Muscle of arm (tissue), 12 donors: ENCODE data around the gene G6PC2. TPM values are rescaled to one million over a fixed set of nuclear protein-coding genes. Genes with fewer than 3 reads are reported as not detected.

Experiments used
- DNase-seq: peaks from one replicate; pipeline ENCODE4 v3.0.0-alpha.2; 2013
- polyA plus RNA-seq, 12 donors: library from polyadenylated mRNA; unstranded; fragments of 120-200 nt; gene quantifications; one replicate each; pipeline ENCODE4 v1.2.1, GENCODE V29; 2013; ENCODE audit not compliant: insufficient read length in 12 of 12

The G6PC2 gene
- polyA plus RNA-seq, 12 donors: not detected

GRCh38 chr2:168945508-168945907, 44.4 kb downstream of the G6PC2 start:
- no peak for DNase-seq

- DNase-seq: no peak
Observed at GRCh38 chr2:168948621-168949212, 47.6 kb downstream of the G6PC2 start.

- no peak for DNase-seq
Observed at GRCh38 chr2:168949324-168949723, 48.2 kb downstream of the G6PC2 start.

- DNase-seq: no peak
Observed at GRCh38 chr2:168951871-168952270, 50.8 kb downstream of the G6PC2 start.

GRCh38 chr2:168952424-168952823, 51.3 kb downstream of the G6PC2 start:
- DNase-seq: no peak

GRCh38 chr2:168954256-168954655, 53.2 kb downstream of the G6PC2 start:
- DNase-seq: no peak

- DNase-seq: no peak
Observed at GRCh38 chr2:168955321-168955720, 54.2 kb downstream of the G6PC2 start.

- no peak for DNase-seq
Observed at GRCh38 chr2:168956392-168956791, 55.3 kb downstream of the G6PC2 start.

Other genes starting within 250 kb of the G6PC2 start
- 10 to 100 TPM in 8 of 12 donors, 1 to 10 TPM in 3, not detected in 1; 6.3 to 26.7 (median 11.3) TPM for gene NOSTRIN, start 98.7 kb upstream of the G6PC2 start, polyA plus RNA-seq
- 10 to 100 TPM in 7 of 12 donors, 1 to 10 TPM in 4, not detected in 1; 7.2 to 16.3 (median 12.0) TPM for gene SPC25, start 10.9 kb upstream of the G6PC2 start, polyA plus RNA-seq
- gene ABCB11, start 130.0 kb downstream of the G6PC2 start, polyA plus RNA-seq: under 1 TPM in 6 of 12 donors, not detected in 6; 0.04 to 0.44 (median 0.12) TPM
- under 1 TPM in 9 of 12 donors, not detected in 3; 0.16 to 0.99 (median 0.62) TPM for gene DHRS9, start 168.3 kb downstream of the G6PC2 start, polyA plus RNA-seq